ENCODE measurements around the gene KIF26B. TPM values are rescaled to one million over a fixed set of nuclear protein-coding genes. Genes with fewer than 3 reads are reported as not detected.

KIF26B gene
- total and polyA plus RNA-seq, 2 of the 4 experiments (the other 2 are of a cell fraction), result 0.53 to 0.54 TPM

DNA sequence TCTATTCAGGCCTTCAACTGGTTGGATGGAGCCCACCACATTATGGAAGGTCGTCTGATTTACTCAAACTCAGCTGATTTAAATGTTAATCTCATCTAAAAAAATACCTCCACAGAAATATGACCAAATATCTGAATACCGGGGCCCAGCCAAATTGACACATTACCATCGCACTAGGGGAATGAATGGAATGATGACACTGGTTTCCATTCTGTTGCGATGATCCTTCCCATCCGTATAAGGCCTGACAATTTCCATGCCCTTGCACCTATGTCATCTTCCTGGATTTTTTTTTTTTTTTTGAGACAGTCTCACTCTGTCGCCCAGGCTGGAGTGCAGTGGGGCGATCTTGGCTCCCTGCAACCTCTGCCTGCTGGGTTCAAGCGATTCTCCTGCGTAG is 397.5 kb downstream of the KIF26B start:
- Histone ChIP-seq H3K4me3 (ENCODE audit: insufficient read depth, low read depth, low read length) (no peak overlapping the region), H3K14ac (replicated peaks; ENCODE audit: low read depth, low read length) (no peak overlapping the region), H3K4me1 (ENCODE audit: control insufficient read depth, insufficient read depth, low read length) (no peaks in the 10 kb centered on the region), H3K36me3 (ENCODE audit: control insufficient read depth, insufficient read depth, low read length) (no peaks in the 10 kb centered on the region), H4K5ac (ENCODE audit: low read depth, low read length) (no peak overlapping the region), H2AK9ac (replicated peaks; ENCODE audit: low read depth, low read length, poor library complexity) (no peak overlapping the region), H3K18ac (ENCODE audit: low read depth, low read length) (no peak overlapping the region), H3K9ac (ENCODE audit: low read depth, low read length) (no peak overlapping the region), H3K9me3 (ENCODE audit: control insufficient read depth, insufficient read depth, low read length) (no peaks in the 10 kb centered on the region), H4K20me1 (ENCODE audit: insufficient read depth, low read length) (no peaks in the 10 kb centered on the region), H4K91ac (ENCODE audit: insufficient read depth, low read depth, low read length) (no peak overlapping the region), H2BK20ac (ENCODE audit: low read depth, low read length) (no peak overlapping the region), H2BK120ac (ENCODE audit: low read depth, low read length) (no peak overlapping the region), H4K8ac (ENCODE audit: low read depth in 2 of 2, low read length in 2 of 2) (no peak overlapping the region), H3K27me3 (ENCODE audit: control insufficient read depth, insufficient read depth, low read length) (0 out of 2 replicates have a peak, but pooled peaks cover 2% of the 10 kb centered on the region), H3K4me2 (ENCODE audit: low read depth, low read length) (no peak overlapping the region), H2AK5ac (ENCODE audit: low read depth, low read length) (no peak overlapping the region), H3K23ac (ENCODE audit: low read depth, low read length) (no peak overlapping the region), H3K4ac (ENCODE audit: low read depth, low read length) (no peak overlapping the region), H2AFZ (replicated peaks; ENCODE audit: low read length, poor library complexity) (no peak overlapping the region), H2BK15ac (ENCODE audit: low read depth, low read length) (no peak overlapping the region), H3K56ac (ENCODE audit: extremely low read depth, insufficient read depth, low read length) (no peak overlapping the region), H3K79me1 (ENCODE audit: low read depth in 1 of 2, low read length in 2 of 2) (no peaks in the 10 kb centered on the region), H2BK5ac (ENCODE audit: low read depth, low read length, poor library complexity, severe bottlenecking) (no peak overlapping the region), H3K27ac (ENCODE audit: insufficient read depth, low read length) (no peak overlapping the region), H3K9me1 (ENCODE audit: insufficient read depth, low read length) (no peaks in the 10 kb centered on the region)
- in situ Hi-C loops (cut with MboI; ENCODE audit: low sequenced_read_pairs), result no loop called here
- no peak for ATAC-seq (ENCODE audit: low read depth)
- POLR2A ChIA-PET (ENCODE audit: unreplicated experiment), result no interaction called here
- CTCF ChIA-PET, result no interaction called here
- TF ChIP-seq RCOR1 (IDR thresholded peaks at IDR 0.05; ENCODE audit: insufficient replicate concordance, low read length) (no peak), SMC3 (IDR thresholded peaks at IDR 0.05; ENCODE audit: low read depth, low read length) (no peak), CEBPB (IDR thresholded peaks at IDR 0.05; ENCODE audit: low read depth, low read length) (no peak), MAZ (IDR thresholded peaks at IDR 0.05; ENCODE audit: borderline replicate concordance, low read depth, low read length) (no peak), RAD21 (IDR thresholded peaks at IDR 0.05; ENCODE audit: low read length) (no peak), RFX5 (IDR thresholded peaks at IDR 0.05; ENCODE audit: low read depth, low read length) (no peak), CHD1 (IDR thresholded peaks at IDR 0.05; ENCODE audit: low read depth, low read length) (no peak), BHLHE40 (IDR thresholded peaks at IDR 0.05; ENCODE audit: low read depth, low read length) (no peak), NFE2L2 (IDR thresholded peaks at IDR 0.05; ENCODE audit: low read depth, low read length) (no peak), FOS (IDR thresholded peaks at IDR 0.05; ENCODE audit: low read depth, low read length) (no peak), POLR2A (IDR thresholded peaks at IDR 0.05; ENCODE audit: low read depth, low read length) (no peak), MXI1 (IDR thresholded peaks at IDR 0.05; ENCODE audit: borderline replicate concordance, low read depth, low read length) (no peak), MAFK (IDR thresholded peaks at IDR 0.05; ENCODE audit: low read depth, low read length) (no peak)
- TF ChIP-seq, protein P1, sequence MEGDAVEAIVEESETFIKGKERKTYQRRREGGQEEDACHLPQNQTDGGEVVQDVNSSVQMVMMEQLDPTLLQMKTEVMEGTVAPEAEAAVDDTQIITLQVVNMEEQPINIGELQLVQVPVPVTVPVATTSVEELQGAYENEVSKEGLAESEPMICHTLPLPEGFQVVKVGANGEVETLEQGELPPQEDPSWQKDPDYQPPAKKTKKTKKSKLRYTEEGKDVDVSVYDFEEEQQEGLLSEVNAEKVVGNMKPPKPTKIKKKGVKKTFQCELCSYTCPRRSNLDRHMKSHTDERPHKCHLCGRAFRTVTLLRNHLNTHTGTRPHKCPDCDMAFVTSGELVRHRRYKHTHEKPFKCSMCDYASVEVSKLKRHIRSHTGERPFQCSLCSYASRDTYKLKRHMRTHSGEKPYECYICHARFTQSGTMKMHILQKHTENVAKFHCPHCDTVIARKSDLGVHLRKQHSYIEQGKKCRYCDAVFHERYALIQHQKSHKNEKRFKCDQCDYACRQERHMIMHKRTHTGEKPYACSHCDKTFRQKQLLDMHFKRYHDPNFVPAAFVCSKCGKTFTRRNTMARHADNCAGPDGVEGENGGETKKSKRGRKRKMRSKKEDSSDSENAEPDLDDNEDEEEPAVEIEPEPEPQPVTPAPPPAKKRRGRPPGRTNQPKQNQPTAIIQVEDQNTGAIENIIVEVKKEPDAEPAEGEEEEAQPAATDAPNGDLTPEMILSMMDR (conservative IDR thresholded peaks at IDR 0.05; ENCODE audit: low read depth, low read length), result no peak
- TF ChIP-seq, protein P2, sequence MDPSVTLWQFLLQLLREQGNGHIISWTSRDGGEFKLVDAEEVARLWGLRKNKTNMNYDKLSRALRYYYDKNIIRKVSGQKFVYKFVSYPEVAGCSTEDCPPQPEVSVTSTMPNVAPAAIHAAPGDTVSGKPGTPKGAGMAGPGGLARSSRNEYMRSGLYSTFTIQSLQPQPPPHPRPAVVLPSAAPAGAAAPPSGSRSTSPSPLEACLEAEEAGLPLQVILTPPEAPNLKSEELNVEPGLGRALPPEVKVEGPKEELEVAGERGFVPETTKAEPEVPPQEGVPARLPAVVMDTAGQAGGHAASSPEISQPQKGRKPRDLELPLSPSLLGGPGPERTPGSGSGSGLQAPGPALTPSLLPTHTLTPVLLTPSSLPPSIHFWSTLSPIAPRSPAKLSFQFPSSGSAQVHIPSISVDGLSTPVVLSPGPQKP (IDR thresholded peaks at IDR 0.05; ENCODE audit: borderline replicate concordance, low read depth, low read length), result no peak
- TF ChIP-seq, protein P3, sequence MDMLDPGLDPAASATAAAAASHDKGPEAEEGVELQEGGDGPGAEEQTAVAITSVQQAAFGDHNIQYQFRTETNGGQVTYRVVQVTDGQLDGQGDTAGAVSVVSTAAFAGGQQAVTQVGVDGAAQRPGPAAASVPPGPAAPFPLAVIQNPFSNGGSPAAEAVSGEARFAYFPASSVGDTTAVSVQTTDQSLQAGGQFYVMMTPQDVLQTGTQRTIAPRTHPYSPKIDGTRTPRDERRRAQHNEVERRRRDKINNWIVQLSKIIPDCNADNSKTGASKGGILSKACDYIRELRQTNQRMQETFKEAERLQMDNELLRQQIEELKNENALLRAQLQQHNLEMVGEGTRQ (IDR thresholded peaks at IDR 0.05; ENCODE audit: low read depth, low read length), result no peak
- intact Hi-C loops (cut with micrococcal nuclease), result no loop called here
- WGBS, 2 experiments (ENCODE audit: extremely low coverage in 2 of 2, insufficient read length in 1 of 2), result 80% methylated on average over 1 of the region's 9 CpGs; no CpG with 5 or more reads in 1 of the 2 experiments
- BruUV-seq (replicated peaks), result no TSS peak
- DNase-seq, result no peak
- dilution Hi-C loops (cut with HindIII; ENCODE audit: low sequenced_read_pairs, unreplicated experiment), result no loop called here

Measured in IMR-90 (cell line).